ENCODE results near the gene ZNF518B. TPM values are rescaled to one million over a fixed set of nuclear protein-coding genes. Genes with fewer than 3 reads are reported as not detected.

Gene ZNF518B, protein sequence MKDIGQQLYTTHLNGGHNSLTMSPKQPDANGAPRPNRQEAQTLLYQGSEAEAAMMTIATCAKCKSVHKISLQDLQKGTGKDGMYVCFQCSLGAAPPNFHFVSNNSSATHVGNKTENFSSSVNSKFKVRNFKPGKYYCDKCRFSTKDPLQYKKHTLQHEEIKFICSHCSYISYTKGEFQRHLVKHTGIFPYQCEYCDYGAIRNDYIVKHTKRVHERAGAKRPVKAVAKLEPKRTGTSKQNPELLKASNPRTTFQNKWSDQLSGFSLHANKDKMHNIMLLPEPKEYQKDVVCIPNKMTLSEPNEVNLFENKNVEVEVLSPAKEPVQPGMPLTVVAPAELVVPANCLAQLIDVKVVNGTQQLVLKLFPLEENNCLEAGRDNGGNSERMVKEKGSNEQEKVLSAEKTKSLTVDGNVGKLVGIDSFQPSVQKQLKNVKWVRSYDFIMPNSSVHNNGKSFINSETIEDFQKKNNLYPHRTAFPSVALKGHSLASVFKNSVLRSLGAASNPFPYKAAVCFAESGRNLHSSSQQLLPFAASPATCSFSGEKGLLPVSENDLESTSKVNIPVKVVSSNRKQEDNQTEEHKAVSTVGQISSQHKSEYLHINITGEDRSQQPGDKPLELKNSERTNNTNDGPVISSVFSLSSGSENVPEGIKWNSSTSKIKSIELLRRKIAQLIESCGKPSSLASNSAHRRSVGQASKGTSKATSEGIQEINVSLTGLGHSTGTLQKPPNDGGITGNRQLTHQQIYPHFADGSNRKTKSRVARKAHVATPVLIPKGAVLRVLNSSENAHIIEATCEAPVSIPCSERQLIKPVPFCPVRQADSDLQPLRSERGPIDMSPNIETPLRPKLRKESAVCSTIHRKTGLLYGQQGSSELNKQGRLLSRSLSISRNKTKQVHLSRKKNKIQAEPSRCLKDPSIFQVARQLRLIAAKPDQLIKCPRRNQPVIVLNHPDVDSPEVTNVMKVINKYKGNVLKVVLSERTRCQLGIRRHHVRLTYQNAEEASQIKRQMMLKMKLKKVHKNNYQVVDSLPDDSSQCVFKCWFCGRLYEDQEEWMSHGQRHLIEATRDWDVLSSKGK
- total RNA-seq: 13.4 TPM

DNA sequence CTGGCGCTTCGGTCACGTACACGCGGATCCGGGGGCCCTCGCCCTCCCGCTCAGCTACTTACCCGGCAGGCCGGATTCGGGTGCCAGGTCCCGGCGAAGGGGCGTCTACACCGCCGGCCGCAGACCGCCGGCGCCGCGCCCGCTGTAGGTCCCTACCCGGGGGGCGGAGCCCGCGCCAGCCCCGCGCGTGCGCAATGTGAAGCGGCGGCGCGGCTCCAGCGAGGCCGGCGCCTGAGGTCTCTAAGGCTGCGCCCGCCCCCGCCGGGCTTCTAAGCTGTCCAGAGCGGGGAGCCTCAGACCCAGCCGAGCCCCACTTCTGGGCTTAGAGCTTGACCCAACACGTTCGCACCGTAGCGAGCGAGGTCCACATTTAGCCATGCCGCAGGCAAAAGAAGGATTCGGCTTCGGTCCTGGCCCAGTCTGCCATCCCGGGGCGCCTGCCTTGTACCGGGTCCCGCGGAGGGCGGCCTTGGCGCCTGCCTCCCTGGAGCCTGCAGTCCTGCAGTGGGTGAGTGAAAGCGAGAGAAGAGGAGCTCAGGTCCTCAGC lies at the start of gene ZNF518B:
ZNF518B (minus strand) TSS at position 172 of the 547 bp plus-strand sequence. CDS start 11,098 bp downstream, outside the sequence.
- peak; percentile 87 for ATAC-seq

DNA sequence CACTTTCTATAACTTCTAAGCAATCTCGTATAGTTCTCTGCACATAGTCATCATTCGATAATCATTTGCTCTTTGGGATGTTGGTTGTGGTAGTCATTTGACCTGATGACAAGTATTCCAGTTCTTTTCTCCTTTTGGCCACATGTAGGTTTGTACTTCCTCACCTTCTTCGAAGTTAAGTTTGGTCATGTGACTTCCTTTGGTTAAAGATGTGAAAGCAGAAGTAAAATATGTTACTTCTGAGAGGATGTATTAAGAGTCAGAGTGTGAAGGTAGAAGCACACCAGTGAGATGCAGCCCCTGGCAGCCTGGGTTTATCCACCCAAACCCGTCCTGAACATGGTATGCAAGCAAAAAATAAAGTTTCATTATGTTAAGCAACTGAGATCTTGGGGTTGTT lies 48.9 kb upstream of the ZNF518B start:
- ATAC-seq: no peak

DNA sequence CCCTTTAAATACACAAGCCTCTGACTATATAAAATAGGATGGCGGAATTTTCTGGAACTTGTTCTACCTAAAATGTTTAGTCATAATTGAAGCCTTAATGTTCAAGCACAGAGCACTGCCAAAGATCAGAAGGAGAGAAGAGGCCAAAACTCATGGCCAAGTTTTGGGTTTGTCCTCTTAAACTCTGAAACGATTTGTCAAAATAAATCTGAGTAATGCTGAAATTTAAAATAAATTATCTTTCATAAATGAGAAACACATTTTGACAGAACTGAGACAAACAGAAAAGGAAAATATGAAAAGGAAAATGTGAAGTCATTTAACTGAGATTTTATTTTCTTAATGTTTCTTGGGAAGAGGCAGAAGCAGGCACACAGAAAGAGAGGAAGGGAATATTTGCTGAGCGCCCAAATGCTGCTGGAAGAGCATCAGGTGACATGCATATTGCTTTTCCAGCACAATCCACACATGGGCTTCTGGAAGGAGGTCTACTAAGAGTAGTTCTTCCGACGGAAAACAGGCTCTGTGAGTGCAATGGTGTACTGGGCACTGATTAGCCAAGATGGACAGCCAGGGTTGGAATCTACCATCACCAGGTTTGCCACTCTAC lies 47.4 kb upstream of the ZNF518B start:
- no peak for ATAC-seq

DNA sequence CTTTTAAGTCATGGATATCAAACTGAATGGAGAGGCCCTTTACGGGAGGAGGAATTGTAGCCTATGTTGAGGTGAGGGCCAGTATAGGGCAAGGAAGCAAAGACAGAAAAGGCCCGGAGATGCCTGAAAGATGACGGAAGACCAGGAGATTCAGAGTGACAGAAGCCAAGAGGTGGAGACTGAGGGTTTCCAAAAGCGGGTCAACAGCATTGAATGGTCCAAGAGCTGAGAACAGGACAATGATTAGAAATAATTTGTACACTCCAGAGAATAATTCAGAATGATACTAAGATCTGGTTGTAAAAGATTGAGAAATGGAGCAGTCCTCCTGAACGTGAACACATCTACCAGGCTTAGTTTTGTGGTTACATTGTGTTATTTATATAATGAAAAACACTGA lies 45.5 kb upstream of the ZNF518B start:
- no peak for ATAC-seq

DNA sequence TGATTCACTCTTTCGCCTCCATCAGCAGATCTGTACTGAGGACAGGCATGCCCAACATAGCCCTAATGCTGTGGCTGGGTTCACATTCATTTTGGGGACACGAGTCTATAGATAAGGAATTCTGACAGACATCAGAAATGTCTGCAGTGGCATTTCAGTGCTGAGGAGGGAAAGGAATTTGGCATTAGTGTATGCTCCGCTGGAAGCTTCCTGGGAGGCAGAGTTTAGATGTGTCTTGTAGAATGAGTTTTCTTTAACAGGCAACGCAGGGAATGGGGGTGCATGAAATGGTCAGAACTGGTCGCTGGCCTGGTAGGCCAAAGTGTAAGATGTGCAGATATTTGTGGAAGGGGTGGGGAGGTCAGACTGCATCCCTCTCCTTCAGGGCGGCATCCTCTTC lies 43.5 kb upstream of the ZNF518B start:
- ATAC-seq: no peak

DNA sequence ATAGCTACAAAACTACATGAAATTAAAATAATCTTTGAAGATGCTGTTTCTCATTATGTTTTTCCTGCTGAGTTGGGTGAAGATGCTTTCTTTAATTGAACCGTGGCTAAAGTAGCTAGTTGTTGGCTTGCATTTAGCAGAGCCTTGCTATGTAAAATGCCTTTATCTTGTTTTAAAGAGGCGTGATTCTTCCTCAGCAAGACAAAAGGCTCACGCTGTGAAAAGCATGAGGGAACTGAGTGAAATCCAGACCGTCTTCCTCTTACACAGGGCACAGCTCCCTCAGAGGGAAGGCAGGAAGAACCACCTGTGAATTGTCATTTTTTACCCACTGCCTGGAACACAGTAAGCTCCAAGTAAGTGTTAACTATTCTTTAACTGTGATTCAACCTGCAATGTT lies 39.0 kb upstream of the ZNF518B start:
- ATAC-seq: no peak

DNA sequence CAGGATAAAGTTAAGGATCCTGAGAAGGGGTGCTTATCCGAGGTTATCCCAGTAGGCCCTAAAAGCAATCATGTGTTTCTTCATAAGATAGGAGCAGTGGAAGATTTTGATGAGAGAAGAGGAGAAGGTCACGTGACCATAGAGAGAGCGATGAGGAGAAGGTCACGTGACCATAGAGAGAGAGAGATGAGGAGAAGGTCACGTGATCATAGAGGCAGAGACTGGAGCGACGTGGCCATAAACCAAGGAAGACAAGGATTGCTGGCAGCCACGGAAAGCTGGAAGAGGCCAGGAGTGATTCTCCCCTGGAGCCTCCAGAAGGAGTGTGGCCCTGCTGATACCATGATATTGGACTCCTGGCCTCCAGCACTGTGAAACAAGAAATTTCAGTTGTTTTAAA lies 38.4 kb upstream of the ZNF518B start:
- no peak for ATAC-seq

DNA sequence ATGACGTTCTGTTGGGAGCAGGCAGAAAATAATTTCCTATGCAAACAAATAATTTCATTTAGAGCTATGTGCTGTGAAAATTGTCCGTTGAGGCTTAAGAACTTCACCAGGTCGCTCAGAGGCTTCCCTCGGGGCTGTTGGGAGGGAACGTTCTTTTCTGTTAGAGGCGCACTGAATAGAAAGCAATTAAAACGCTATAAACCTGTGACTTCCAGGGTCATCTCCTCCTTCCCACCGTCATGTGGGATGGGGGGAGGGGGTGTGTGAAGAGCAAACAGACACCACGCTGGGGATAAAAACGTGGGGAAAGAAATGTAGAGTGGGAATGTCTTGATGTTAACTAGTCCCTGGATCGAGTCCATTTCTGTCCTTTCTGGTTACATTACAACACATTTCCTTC lies 35.2 kb upstream of the ZNF518B start:
- ATAC-seq: no peak

DNA sequence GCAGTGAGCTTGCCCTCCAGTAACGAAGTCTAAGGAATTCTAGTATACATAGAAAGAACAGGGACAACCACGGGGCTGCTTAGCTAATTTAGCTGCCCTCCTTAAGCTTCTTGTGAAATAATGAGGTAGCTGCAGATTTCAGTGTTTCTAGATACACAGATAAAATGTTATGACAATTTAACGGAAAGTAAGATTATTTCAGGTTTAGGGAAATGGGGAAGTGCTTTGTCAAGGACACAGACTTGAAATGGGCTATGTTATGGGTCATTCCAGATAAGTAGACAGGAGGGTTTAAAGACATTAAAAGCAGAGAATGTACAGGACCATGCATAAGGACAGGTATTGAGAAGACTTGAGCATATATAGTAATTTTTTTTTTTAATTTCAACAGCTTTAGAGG lies 34.2 kb upstream of the ZNF518B start:
- ATAC-seq: no peak

DNA sequence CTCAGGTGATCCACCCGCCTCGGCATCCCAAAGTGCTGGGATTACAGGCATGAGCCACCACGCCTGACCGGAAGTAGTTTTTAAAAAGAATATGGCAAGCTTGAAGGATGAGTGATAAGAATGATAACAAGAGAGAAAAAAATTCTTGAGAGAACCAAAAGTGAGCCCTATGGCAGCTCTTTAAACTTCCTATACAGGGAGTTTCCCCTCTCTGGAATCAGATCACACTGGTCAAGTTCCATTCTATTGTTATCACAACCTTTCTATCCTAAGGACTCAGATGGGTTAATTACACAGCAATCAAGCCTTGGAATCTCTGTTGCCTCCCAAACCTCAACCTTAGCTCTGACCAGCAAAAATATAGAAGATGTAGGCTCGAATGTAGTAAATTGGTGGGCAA lies 33.8 kb upstream of the ZNF518B start:
- no peak for ATAC-seq

DNA sequence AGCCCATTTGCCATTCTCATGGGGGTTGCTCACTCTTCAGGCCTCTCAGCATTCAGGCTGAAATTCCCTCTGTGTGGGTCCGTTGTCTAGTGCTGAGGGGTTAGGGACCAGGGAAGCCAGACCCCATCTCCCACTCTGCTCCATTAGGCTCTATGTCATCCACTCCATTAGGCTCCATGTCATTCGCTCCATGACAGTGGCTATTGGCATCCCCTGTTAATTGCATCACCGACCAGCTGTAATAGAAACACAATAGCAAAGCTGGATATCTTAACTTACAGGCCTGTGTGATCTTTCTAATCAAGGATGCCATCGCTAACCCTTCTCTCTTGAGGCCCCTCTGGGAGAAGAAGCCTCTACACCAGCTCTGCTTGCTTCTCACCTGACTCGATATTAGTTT lies 25.7 kb upstream of the ZNF518B start:
- ATAC-seq: no peak

DNA sequence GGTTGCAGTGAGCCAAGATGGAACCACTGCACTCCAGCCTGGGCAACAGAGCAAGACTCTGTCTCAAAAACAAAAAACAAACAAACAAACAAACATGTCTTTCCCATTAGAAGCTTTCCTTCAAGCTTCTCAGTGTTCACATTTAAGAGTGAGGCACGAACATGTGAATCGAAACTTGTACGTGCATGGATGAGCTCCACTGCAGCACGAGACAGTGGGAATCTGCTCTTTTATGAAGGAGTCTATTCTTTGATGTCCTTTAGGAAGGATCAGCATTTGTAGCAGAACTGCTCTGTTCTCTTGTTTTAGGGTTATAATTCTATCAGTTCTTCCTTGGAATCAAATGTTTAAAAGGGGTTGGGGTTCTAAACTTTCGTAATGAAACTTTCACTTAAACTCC lies 23.4 kb upstream of the ZNF518B start:
- ATAC-seq: no peak

DNA sequence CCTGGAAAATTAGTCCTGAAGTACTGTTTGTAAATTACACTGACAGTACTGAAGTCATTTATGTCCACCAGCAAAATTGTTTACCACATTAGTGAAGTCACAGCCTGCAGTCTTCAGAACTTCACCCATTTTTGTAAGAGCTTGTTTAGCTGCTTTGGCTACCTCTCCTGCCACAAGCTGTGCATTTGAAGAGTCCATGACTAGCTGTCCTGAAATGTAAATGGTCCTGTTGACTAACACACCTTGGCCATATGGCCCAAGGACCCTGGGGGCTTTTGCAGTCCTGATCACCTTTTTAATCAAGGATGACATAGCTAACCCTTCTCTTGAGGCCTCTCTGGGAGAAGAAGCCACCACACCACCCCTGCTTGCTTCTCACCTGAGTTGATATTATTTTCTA lies 21.4 kb upstream of the ZNF518B start:
- ATAC-seq: no peak

DNA sequence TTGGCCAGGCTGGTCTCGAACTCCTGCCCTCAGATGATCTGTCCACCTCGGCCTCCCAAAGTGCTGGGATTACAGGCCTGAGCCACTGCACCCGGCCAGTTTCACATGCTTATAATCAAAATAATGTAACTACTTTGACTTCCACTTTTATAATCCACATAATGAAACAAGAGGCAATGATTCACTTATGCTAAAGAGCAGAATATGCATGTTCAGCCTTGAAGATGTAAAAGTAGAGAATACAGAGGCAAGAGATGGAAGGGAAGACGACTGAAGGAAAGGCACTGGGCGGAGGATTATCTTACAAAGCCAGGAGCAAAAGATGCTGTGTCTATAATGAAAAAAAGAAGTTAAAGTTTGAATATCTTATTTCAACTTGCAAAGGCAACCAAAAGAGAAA lies 13.3 kb upstream of the ZNF518B start:
- ATAC-seq: no peak

DNA sequence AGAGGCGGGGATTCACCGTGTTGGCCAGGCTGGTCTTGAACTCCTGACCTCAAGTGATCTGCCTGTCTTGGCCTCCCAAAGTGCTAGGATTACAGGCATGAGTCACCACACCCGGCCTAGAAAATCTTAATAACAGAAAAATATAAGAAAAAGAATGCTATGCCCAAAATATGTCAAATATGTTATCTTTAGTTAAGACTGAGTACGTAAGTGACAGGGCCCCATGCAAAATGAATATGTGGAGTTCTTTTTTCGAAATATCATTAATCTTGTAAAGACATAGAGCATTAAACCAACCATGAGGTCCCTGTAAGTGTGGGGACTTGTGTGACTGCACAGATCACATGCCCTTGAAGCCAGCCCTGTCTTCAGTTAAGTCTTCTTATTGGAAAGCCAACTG lies 8.9 kb upstream of the ZNF518B start:
- ATAC-seq: no peak

DNA sequence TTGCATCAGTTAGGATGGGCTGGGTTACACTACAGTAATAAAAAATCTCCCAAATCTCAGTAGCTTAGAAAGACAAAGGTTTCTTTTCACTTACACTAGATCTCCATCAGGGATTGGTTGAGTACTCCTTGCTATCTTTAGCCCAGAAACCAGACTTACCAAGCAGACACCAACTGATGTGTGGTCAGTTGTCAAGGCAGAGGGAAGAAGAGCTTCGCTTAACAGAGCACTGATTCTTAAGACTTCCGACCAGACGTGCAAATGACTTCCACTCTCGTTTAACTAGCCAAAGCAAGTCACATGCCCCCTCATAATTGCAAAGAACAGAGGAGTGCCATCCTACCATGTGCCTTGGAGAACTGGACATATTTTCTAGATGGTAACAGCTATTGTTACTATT lies 5.7 kb upstream of the ZNF518B start:
- no peak for ATAC-seq

DNA sequence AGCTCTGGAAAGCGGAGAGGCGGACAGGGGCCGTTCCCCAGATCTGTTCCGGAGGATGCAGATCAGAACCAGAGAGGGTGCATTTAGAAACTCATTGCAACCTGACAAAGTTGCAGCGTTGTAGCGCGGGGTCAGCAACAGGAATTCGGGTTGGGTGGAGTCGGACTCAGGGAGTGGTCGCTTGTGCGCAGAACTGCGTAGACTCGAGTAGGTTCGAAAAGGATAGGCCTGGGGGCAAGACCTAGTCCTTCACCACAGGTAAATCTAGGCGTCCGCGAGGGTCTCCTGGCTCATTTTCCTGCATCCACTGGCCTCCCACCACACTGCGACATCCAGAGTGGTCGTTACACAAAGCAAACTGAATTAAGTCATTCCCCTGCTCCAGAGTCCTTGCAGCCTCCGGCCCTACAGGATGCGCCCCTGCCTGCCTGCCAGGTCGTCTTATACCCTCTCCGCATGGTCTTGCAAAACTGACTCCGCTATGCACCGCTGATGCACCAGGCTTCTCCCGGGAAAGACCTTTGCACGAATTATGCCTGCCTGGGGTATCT lies 4.7 kb upstream of the ZNF518B start:
- ATAC-seq: no peak

DNA sequence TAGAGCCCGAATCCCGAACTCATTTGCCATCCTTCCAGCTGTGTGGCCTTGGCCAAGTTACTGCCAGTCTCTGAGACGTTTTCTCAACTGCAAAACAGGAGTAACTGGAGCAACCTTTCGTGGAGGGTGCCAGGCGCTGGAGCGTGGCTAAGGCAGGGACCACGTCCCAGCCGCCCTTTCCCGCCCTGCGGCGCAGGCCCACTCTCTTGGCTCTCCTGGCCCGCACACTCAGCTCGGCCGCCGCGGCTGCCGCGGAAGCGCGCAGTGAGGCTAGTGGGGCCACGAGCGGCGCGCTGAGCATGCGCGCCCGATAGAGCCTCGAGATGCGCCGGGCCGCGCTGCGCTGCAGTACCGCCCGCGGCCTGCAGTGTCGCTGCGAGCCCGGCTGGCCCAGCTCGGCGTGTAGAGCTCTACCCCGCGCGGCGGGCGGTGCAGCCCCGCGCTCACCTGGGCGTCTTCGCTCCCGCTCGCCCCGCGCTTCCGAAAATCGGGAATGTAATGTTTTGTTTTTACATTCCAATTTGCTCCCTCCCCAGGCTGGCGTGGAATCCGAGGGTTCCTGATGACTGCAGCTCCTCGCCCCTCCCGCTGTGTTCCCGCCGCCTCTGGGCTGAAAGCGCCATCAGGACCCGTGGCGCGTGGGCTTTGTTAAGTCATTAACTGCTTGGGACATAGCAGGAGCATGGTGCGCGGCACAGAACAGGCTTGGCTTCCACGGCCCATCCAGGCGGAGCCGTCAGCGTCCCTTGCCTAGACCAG lies 4.0 kb upstream of the ZNF518B start:
- ATAC-seq: peak; percentile 85

DNA sequence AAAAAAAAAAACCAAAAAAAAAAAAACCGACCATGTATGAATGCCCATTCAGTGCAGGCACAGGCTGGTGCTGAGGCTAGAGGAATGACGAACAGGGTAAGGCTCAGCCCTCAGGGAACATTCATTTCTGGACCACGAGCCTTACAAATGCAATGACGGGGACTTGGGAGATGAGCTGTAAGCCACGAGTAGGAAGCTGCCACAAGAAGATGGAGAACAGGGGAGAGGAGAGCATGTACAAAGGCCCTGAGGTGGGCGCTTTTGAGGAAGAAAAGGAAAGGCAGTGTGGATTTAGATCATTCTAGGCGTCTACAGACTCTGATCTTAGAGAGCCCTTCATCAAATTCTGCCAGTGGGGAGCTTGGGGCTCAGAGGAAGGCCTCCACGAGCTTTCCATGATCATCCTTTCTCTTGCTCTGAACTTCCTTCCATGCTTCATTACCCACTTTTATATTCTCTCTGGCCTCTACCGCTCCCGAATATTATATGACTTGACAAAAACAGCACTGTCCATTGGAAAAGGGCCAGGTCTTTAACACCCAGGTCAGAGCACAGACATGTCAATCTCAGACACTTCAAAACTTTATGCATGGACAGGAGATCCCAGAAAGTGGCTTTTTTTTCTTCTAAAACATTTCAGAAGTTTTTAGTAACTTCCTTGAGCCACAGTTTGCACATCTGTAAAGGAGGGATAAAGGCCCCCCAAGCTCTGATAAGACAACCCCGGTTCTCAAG lies 3.3 kb upstream of the ZNF518B start:
- no peak for ATAC-seq

DNA sequence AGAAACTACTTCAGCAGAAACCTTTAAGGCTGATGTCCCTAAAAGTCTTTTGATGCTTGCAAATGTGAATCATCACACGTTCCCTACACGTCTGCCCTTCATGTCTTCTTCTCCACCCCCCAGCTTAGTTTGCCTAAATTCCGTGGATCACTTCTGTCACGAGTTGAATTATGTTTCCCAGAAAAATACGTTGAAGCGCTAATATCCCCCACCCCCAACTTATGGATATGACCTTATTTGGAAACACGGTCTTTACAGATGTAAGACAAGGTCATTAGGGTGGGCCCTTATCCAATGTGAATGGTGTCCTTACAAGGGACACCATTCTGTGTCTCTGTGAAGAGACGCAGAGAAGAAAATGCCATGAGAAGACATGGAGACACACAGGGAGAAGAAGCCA lies 2.1 kb upstream of the ZNF518B start:
- no peak for ATAC-seq

DNA sequence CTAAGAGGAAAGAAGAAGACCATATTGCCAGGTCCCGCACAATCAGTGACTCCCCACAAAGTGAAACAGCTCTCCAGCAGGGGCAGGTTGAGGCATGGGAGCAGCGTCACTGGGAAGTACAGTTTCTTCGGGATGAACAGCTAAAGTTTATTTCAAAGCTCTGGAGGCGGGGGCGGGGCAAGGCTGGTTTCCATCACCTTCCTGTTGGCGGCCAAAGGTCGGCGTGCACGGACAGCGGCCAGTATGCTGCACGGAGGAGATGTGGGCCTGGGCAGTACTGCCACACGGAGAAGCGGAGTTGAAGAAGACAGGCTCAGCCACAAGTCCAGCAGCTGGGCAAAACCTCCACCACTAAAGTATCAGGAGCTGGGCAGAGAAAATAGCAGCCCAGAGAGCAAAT lies 951 bp upstream of the ZNF518B start:
- no peak for ATAC-seq

All from esophagus mucosa (tissue), 1 donor.